ENCODE results near the gene ZFP64.

The ZFP64 gene

DNA sequence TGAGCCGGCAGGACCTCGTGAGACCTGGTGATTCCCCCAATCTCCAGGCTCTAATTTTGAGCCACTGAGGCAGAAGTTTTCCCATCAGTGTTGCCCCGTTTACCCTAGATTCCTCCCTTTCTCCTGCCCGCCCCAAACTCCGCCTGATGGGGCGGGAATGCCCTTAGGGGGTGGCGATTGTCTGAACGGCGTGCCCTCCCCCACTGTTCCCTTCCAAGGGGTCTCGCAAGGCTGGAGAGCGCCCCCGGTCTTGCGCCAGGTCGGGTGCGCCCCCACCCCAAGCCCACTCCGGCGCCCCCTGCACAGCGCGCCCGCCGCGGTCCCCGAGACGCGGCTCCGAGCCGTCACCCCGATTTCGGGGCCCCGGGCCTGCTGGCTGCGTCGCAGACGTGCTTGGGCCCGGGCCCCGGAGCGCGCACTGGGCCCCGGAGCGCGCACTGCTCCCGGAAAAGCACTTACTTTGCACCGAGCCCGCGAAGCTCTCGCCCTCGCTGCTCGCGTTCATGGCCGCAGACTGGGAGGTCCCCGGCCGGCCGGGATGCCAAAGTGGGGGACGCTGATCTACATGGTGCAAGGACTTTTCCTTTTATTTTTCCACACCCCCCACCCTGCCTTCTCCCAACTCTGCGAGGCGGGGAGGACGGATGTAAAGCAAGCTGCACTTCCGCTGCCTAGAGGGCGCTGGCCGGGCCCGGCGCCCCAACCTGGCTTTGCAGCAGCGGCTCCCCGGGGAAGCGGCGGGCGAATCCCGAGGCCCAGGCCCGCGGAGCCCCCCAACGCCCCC, at the start of gene ZFP64:
Gene ZFP64, minus strand, starts transcription at position 648 of the 784 bp plus-strand sequence. Its CDS starts 143 bp downstream, at position 505.
- H3K4me3 ChIP-seq (ENCODE audit: low read depth, low read length) = peak within 1 kb of the TSS; percentile 74
- TF ChIP-seq, protein P1, sequence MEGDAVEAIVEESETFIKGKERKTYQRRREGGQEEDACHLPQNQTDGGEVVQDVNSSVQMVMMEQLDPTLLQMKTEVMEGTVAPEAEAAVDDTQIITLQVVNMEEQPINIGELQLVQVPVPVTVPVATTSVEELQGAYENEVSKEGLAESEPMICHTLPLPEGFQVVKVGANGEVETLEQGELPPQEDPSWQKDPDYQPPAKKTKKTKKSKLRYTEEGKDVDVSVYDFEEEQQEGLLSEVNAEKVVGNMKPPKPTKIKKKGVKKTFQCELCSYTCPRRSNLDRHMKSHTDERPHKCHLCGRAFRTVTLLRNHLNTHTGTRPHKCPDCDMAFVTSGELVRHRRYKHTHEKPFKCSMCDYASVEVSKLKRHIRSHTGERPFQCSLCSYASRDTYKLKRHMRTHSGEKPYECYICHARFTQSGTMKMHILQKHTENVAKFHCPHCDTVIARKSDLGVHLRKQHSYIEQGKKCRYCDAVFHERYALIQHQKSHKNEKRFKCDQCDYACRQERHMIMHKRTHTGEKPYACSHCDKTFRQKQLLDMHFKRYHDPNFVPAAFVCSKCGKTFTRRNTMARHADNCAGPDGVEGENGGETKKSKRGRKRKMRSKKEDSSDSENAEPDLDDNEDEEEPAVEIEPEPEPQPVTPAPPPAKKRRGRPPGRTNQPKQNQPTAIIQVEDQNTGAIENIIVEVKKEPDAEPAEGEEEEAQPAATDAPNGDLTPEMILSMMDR (IDR thresholded peaks at IDR 0.05; ENCODE audit: borderline replicate concordance, insufficient read depth, low read depth, low read length) = peak; percentile 68

DNA sequence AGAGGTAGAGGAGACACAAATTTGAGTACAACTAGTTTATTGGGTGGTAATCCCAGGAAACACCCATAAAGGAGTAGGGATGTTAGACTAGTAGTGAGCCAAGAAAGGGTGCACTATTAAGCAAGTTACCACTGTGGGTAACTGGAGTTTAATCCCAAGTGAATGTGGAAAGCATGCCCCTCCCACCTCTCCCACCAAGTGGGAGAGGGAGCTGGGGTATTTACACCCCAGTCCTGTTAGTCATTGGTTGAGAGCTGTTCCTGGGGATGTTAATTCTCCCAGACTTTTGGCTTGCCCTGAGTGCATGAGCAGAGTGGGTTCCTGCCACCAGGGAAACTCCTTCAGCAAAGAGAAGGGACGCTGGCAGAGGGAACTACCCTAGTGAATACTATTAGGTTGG, 49.2 kb upstream of the ZFP64 start:
- no peak overlapping the region for H3K4me3 ChIP-seq (ENCODE audit: low read depth, low read length)

DNA sequence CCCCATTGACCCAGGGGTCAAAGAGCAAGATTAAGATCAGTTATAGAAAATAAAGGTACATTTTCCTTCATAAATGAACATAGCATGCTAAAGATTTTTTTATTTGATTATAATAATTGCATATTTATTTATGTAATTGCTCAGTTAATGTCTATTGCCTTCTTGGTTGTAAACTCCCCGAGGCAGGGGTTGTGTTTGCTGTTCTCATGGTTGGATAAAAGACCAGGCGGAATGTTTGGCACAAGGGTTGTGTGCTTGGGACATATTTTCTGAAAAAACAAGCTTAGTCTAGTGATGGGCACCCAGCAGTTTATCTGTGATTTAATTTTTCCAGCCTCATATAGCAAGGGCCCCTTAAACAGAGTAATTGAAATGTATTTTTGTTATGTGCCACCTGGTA, 47.5 kb upstream of the ZFP64 start:
- no peak overlapping the region for H3K4me3 ChIP-seq (ENCODE audit: low read depth, low read length)
- TF ChIP-seq, protein P1 (IDR thresholded peaks at IDR 0.05; ENCODE audit: borderline replicate concordance, insufficient read depth, low read depth, low read length) = no peak

More for the DNA sequence above, 49.2 kb upstream of the ZFP64 start:
- TF ChIP-seq, protein P1 (IDR thresholded peaks at IDR 0.05; ENCODE audit: borderline replicate concordance, insufficient read depth, low read depth, low read length) = no peak

DNA sequence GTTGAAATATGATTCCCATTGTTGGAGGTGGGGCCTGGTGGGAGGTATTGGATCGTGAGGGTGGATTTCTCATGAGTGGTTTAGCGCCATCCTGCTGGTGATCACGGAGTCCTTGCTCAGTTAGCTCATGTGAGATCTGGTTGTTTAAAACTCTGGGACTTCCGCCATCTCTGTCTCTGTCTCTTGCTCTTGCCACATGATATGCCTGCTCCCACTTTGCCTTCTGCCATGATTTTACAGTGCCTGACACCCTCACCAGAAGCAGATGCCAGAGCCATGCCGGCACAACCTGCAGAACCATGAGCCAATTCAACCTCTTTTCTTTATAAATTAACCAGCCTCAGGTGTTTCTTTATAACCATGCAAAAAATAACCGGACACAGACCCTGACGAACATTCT, 44.7 kb upstream of the ZFP64 start:
- TF ChIP-seq, protein P1 (IDR thresholded peaks at IDR 0.05; ENCODE audit: borderline replicate concordance, insufficient read depth, low read depth, low read length) = no peak
- no peak overlapping the region for H3K4me3 ChIP-seq (ENCODE audit: low read depth, low read length)

DNA sequence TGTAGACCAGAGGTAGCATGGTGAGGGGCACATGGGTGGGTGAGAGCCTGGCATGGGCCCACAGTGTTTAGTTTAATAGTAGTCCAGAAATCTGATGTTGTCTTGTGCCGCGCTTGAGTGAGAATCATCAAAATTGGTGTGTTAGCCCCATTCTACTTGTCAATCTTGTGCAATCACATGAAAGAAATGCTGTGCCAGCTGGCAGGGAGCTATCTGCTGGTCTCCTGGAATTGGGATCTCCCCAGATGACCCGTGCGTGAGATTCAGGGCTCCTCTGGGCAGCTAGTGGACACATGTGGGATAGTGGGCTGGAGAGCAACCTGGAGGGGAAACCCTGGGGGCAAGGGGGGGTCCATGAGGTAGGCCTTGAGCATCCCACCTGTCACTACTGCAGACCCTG, 43.5 kb upstream of the ZFP64 start:
- TF ChIP-seq, protein P1 (IDR thresholded peaks at IDR 0.05; ENCODE audit: borderline replicate concordance, insufficient read depth, low read depth, low read length) = no peak

DNA sequence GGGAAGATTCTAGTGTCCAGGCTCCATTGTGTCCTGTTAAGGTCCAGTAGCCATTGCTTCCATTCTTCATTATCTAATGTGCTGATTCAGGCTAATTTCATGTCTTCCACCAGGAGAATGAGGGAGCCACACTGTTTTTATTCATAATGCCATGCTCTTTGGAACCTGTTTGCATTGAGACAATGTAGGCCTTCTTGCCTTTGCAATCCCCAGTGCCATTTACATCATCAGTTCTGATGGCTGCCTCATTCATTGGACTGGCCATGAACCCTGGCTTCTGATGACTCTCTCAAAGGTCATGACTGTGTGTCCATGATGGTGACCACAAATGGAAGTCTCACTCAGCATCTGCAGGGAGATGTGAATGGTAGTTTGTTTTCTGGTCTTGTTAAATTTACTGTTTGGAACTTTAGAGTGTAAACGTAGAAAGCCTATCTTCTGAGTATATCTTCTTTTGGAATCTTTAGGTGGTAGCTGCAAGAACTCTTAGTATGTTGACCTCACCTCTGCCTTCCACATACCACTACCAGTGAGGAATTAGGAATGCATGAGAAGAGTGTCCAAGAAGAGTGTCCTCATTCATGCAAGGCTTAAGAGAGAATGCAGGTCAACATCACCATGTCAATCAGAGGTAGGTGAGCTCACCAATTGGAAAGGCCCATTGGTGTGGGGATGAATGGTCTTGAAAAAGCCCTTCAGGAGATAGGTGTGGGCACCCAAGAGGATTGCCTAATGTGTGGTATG, 42.9 kb upstream of the ZFP64 start:
- H3K4me3 ChIP-seq (ENCODE audit: low read depth, low read length) = no peak overlapping the region
- TF ChIP-seq, protein P1 (IDR thresholded peaks at IDR 0.05; ENCODE audit: borderline replicate concordance, insufficient read depth, low read depth, low read length) = no peak

More for the DNA sequence above, 43.5 kb upstream of the ZFP64 start:
- no peak overlapping the region for H3K4me3 ChIP-seq (ENCODE audit: low read depth, low read length)

All from GM12875 (cell line).